Stimulated activated CD8-positive, alpha-beta memory T cell treated with anti-CD3 and anti-CD28 coated beads, Interleukin-15, amount 100 ng/mL, for 48 hours (primary cell): ENCODE data around the gene KCNK10.

ENCODE experiments used
- DNase-seq, 2 donors: peaks; one replicate each; pipeline ENCODE4 v3.0.0-alpha.2; 2020; ENCODE audit warnings: low read depth in 2 of 2

The KCNK10 gene

DNA sequence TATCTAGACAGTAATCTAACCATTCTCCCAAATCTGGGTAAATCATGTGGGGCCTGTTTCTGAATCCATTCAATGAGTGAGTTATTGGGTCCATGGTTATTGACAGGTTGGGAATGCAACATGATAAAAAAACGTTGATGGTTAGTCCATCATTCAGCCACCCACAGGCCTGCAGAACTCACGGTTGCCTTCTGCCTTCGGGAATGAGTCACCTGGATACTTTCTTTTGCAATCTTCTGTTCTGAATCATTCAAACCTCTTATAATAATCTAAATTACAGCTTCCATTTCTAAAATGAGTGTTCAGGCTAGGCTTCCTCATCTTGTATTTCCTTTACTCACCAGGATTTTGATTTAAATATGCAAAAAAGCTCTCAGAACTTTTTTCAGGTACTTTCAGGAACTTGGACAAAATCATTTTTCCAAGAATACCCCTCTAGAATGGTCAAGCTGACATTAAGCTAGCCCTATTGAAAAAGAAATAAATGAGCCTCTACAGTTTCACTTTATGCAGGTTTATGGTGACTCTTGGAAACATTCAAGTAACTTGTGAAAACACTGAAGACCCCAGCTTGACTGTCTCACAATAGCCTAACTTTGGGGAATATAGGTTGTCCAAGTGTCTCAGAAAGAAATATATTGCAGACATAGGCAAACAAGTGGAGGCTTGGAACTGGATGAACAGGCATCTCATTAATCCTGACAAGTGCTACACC, 94.4 kb downstream of the KCNK10 start:
- no peak for DNase-seq

DNA sequence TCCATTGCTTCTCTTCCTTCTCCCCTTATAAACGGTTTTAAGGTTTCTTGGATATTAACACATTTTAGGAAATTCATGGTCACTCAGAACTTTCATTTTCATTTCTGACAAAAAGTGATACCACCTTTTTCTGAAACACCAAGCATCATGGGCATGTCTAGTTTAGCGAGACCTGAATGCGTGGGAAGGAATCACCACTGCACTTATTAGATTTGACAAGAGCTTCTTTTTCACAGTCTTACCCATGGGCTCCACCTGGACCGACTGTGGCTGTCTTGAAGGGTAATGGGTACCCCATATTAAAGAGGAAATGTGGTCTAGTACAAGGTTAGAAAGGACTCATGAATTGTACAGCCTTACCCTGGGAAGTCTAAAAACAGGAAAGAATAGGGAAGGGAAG, 95.4 kb downstream of the KCNK10 start:
- no peak for DNase-seq

DNA sequence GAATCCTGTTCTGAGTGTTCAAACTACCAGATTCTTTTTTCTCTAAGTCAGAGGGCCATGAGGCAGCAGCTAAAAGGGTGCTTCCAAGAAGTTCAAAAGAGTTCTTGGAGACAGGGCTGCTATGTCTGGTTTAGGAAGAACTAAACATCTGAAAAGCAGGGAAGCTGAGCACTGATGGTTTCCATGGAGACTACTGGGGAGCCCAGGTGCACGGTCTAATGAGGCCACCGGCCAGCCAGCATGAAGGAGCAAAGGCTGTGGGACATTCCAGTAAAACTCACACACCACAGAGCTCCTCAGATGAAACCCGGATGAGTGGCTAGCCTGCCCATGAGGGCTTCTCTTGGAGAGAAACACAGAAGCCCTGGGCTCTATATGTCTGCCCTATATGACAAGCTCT, 97.3 kb downstream of the KCNK10 start:
- DNase-seq, result no peak

DNA sequence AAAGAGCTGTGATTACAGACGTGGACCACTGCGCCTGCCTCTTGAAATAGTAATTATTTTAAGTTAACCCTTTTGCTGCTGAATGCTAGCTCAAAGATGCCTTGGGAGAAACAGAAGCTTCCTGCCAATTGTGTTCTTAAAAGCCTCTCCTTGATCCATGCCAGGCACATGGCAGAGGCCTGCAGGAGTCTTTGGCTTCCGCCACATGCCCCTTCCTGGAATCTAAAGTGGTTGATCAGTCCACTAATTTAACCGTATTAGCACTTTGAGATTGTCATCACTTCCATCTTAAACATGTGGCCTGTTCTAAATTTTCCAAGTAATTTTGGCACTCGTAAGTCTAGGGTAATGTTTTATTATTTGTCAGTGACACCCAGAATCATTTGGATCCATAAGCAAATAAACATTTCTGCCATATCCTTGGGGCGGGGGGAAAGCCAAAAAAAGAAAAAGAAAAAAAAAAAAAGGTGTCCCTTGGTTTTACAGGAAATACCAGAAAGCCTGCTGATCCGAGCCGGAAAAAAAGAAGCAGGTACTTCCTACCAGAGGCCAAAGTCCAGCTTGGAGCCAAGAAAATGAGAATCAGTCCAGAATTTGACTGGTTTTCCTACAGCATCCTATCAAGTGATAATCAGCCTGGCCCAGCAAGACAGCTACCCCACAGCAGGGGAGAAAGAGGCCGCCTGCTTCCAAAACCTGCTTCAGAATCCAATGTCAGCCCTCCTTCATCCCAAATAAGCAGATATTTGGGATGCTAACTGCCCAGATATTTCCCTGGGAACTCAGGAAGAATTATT, 104.8 kb downstream of the KCNK10 start:
- DNase-seq, result no peak

DNA sequence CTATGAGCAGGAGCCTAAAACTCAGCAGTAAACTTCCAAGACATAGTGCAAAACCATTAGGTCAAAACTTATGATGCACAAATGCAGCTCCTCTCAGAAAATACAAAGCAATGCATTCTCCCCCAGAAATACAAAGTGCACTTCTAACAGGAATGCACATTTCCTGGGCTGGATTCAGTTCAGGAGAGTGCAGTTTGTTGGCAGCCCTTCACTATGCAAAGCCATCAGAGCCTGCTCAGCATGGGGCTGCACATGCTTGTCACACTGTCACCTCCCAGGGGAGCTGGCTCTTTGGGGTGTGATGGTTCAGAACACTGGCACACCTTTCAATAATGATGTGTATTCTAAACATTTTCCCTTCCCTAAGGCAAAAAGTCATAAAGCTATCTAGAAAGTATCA, 110.4 kb downstream of the KCNK10 start:
- no peak for DNase-seq

DNA sequence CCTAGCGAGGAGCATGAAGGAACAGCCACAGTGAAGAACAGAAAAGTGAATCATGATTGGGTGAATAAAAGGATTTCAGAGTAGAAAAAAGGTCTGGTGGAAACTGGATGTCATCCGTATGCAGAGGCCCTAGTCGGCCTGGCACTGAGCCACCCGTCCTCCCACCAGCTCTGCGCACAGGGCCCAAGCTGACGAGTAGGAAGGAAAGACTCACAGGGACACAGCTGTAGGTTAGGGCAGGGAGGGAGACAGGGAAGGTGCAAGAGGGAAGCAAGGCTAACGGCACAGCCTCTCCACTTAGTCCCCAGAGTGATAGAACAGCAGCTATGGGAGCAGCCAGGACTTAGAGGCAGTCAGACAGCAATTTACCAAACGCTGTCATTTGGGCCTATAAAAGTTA, 112.6 kb downstream of the KCNK10 start:
- no peak for DNase-seq

DNA sequence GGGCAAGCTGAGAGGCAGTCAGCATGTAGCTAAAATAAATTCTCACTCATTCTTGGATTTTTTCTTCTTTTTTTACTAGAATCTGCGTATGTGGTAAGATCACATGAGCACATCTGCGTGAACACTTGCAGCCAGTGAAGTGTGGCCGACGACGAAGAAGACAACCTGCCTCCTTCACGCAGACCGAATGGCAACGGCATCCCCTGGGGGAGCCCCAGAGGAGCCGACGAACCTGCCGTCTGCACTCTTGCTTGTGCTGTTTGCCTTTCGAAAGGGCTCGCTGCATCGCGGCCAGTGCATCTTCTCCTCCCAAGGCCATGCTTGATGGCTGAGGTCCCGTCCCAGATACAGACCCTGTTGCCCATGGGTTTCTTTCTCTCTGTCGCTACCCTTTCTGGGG, 113.8 kb downstream of the KCNK10 start:
- DNase-seq, result no peak

DNA sequence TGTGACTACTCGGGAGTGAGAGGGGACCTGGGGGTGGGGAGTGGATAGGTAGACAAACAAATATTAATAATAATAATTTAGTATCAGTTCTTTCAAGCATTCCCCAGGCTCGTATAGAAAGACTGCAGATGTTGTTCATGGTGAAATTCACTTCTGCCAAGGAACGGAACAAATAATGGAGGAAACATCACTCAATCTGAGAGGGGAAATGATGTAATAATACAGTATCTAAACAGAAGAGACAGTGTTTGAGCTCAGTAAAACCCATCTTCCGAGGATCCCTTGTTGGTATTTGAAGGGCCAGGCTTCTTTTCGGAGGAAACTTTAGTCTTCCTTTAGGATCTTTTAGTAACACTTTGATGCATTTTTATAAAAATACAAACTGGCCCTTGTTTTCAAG, 114.2 kb downstream of the KCNK10 start:
- DNase-seq, result no peak

DNA sequence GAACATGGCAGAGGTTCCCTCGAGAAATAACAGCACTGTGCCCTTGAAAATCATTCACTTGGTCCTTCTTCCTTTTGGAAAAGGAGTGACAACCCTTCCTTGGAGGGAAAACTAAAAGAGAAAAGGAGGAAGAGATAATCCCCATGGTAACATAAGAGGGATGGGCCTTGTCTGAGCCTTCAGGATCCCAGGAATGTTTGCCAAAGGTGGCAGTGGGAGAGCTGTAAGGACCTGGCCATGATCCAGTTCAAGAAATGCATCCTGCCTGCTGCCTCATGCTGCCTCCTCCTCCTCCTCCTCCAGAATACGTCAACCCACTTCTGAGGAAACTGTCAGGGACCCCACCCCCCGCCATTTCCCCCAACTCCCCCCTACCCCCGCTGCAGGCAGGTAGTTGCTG, 118.8 kb downstream of the KCNK10 start:
- DNase-seq, result no peak

DNA sequence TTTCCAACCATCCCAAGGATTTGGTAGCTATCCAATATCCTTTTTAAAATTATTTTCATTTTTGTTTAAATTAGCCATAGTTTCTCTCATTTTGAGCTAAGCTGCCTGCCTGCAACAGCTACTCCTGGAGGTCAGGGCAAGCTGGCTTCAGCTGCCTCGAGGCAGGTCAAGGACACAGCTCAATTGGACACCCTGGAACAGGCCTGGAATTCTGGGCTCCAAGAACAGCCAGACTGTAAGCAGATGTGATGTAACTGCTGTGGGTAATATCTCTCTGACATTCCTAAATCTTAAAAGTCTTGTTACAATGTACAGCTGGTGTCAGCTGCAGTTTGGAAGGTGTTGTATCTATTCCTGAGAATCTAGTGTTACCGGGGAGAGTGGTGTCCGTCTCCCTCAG, 119.8 kb downstream of the KCNK10 start:
- DNase-seq, result no peak

DNA sequence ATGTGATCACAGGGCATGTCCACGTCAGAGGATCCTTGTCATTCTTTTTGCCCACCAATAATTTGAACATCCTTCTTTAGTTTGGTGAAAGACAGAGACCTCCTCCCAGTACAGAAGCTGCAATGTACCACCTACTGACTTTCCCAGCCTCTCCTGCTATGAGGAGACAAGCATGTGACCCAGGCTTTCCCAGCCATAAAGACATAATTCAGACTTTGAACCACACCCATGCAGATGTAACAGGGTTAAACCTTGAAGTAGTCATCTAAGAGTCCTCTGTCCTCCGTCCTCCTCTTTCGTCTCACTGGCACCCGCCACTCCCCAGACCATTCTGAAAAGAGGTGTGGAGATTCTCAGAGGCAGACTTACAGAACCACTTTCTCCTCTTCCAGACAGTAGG, 120.8 kb downstream of the KCNK10 start:
- no peak for DNase-seq

DNA sequence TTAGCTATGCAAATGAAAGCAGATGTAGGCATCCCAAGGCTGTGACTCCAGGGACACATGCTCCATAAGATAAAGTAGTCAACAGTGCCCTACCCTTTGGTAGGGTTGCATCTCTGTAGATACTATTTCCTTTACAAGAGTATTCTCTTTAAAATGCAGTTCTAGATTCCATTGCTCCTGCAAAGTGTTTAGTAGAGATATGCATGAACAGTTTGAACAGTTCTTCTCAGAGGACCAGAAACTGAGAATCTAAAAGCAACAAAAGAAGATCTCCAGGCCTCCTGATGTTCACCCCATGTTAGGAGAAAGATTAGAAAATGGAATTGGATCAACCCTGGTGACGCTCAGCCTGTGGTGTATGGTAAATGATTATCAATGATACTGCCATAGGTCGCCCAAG, 121.2 kb downstream of the KCNK10 start:
- no peak for DNase-seq

DNA sequence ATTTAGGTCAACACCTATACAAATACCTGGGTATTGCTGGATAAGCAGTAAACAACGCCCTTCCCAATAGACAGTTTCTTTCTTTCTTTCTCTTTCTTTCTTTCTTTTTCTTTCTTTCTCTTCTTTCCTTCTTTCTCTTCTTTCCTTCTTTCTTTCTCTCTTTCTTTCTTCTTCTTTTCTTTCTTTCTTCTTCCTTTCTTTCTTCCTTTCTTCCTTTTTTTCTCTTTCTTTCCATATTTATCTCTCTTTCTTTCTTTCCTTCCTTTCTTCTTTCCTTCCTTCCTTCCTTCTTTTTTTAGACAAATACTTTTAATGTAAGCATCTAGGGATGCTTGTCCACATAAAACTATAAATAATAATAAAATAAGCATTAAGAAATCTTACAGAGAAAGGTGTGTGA, 123.2 kb downstream of the KCNK10 start:
- DNase-seq, result no peak

DNA sequence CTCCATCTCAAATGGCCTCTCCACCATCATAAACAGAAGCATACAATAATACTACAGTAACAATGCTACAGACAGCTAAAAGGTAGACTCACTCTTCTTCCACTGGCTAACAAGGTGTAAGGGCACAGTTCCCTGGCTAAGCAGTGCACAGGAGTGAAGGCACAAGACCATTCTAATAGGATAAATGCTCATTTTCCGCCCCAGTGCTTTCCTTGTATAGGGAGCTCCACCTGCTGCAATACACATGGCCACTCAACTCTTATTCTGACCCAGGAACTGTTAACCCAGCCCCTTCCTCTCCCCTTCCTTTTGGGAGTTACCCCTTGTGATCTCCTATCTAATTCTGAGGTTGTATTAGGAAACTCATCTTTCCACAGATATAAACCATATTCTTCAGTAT, 124.6 kb downstream of the KCNK10 start:
- no peak for DNase-seq

DNA sequence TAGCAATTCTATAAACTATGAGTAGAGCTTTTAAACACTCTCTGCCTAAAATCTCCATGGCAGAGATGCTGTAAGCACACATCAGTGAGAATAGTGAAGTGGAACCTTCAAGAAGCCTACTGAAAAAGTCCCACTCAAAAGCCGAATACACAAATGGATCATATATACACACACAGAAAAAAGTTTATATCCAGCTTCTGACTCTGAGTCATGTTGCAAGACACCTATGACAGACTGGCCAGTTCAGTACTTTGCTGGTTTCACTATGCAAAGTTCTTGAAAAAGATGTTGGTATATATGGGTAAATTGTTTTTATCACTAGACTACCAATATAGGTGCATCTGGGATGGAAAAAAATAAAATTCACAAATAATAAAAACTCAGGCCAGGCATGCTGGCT, 126.1 kb downstream of the KCNK10 start:
- DNase-seq, result no peak

DNA sequence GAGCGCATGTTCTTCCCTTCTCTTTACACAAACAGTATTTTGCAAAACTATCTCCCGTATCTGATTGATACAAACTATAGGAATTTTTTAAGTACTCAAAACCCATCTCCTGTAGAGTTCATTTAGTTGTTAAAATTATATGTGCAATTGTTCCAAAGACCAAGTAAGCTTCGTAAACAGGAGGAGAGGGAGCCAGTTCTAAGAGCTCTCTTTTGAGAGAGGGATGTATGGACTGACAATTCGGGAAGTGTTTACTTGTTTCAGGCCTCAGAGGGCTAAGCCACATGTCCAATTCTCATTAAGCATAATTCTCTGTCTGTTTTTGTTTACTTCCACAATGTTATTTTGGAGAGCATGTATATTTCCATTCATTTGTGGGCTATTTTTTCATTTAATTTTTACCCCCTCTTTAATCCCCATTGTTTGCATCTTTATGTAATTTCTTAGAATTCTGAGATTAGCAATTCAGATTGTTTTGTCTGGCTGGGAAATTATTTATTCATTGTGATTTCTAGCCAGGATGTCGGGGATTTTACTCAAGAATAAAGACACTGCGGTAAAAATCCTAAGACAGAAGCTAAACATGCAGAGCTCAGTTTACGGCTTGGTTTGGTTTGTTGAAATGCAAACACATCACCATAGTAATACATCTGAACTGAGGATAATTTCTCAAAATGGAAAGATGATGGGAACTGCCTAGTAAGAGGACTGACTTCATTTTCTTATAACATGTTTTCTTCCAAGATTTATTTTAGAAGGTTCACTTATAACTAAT, 126.8 kb downstream of the KCNK10 start:
- no peak for DNase-seq

DNA sequence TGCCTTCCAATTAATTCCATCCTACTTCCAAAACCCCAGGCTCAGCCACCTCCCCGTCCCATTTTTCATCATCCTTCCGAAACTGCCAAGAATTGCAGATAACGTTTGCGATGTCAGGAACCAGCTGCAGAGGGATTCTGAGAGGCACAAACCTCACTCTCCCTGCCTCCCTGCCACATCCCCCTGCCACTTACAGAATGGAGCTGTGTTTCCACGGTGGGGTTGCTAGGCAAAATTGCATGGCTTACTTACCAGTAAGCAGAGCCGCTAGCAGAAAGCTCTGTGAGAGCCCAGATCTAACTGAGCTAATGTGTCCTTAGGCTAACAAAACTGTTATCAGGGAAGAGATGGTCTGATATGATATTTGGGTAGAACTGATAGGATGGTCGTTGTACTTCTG, 127.4 kb downstream of the KCNK10 start:
- DNase-seq, result no peak

DNA sequence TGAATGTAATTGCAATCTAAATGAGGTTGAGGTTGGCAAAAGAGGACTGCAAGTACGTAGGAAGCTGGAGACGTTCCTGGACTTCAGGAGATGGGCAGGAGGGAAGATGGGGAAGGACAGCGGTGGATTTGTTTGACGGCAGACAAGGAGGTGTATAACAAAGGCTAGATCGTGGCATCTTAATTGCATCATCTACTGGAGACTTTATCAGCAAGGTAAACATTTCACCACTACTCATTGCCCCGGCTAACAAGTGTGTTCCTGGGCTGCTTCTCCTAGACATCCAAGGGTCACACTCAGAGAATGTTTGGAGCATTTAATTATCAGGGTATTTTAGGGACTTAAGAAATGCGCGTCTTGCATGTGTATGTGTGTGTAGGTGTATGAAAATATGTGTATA, 128.5 kb downstream of the KCNK10 start:
- no peak for DNase-seq

DNA sequence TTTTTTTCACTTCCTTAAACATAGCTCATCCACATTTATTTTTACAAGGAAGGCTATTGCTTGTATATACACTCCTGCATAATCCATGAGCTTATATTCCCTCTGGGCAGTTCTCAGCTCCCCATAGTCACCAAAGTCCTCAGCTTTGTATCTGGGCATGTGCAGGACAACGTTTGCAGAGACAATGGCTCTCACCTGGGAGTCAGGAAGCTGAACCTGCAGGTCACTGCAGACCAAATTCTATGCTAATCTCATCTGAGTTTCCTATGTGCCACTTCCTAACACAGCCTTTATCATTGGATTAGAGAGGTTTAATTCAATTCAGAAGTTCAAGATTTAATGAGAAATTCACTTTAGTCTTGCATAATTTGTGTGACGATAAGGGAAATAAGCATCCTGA, 131.5 kb downstream of the KCNK10 start:
- DNase-seq, result no peak

DNA sequence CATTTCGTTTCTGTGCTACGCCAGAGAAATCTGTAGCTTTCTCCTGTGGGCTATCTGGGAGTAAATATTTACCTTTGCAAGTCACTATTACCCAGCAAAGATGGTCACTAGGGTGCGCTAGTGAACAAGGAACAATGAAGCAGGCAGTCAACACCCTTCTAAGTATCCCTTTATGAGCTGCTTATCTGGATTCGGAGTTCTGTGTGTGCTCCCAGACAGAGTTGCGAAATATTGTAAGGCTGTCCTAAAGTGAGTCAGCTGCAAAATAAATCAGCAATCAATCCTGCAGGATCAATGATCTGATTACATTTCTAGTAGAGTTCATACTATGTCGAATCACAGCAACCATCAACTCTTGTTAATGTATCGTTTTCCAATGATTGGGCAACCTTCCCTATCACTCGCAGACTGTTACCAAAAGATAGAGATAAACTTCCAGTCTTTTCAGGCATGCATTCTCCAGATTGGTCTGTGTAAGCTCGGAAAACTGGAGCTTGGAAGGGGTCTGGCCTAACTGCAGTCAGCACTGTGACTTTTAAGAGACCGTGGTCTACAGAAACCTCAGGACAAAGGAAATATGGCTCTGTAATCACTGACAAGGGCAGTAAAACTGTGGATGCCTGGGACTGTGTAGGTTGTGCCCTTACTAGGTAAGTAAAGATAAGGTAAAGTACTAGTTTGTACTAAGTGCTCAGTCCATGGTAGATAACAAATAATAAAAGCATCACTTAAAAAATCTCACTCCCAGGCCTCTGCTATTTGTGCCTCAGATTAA, 133.5 kb downstream of the KCNK10 start:
- peak; percentile 8 to 12 for DNase-seq

DNA sequence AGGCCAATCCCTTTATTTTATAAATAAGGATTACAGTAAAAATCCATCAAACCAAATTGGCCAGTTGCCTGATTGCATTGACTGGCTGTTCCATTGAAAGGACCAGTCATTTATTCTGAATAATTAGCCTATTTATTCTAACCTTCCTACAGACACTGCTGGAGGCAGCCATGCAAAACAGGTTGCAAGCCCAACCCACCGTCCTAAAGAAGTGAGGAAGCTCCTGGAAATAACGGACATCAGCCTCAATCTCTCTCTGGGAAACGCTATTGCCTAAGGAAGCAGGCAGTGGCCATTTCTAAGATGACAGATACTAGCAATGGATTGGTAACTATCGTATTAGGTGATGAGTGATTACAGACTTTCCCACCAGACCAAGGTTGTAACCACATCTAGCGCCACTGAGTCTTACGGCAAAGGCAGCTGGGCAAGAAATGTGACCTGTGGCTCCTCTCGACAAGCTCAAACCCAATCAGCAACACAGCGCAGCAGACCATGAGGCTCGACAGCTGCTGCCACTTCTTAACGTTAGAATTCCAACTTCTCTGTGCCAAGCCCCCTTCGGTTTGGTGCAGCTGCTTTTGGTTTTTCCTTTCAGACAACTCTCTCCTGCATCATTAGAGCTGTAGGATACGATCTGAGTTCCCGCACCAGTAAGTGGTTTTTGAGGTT, 134.2 kb downstream of the KCNK10 start:
- DNase-seq, result no peak
